ENCODE data around the gene ZNF462. TPM values are rescaled to one million over a fixed set of nuclear protein-coding genes. Genes with fewer than 3 reads are reported as not detected.

ZNF462 gene
- total RNA-seq, 8 experiments from 2014 or later, result 0.49 to 85.2 (median 47.8) TPM

- Histone ChIP-seq H3K4me3 (no peak overlapping the region), H3K4me1 (replicated peaks in 1 of 2) (peaks cover 0 to 3% of the 10 kb centered on the region in 2 donors), H3K27ac (no peak overlapping the region)
- in situ Hi-C loops (cut with MboI; ENCODE audit: low pct_unique_long_range_greater_than_20kb in 2 of 9, low sequenced_read_pairs in 9 of 9, unreplicated experiment in 9 of 9), result no loop called here
- 0 to 94% (median 73%) methylated on average over 1 to 2 of the region's 2 CpGs; no CpG with 5 or more reads in 4 of the 10 experiments for WGBS, 10 experiments
- peak in 1 of 8 experiments; percentile 69 for ATAC-seq (replicated peaks in 6 of 8)
These were observed 191.2 kb downstream of the ZNF462 start for GRCh38 chr9:107054146-107054545.

- H3K4me1 ChIP-seq (replicated peaks in 1 of 2), result no peaks in the 10 kb centered on the region
- H3K4me3 ChIP-seq, result no peak overlapping the region
- in situ Hi-C loops (cut with MboI; ENCODE audit: low pct_unique_long_range_greater_than_20kb in 2 of 9, low sequenced_read_pairs in 9 of 9, unreplicated experiment in 9 of 9), result no loop called here
- ATAC-seq (replicated peaks in 6 of 8), result peak in 1 of 8 experiments; percentile 35
- 9 to 66% (median 49%) methylated on average over 1 to 2 of the region's 2 CpGs; no CpG with 5 or more reads in 4 of the 10 experiments for WGBS, 10 experiments
- H3K27ac ChIP-seq, result no peak overlapping the region
These were observed 196.3 kb downstream of the ZNF462 start for GRCh38 chr9:107059220-107059619.

- in situ Hi-C loops (cut with MboI; ENCODE audit: low pct_unique_long_range_greater_than_20kb in 2 of 9, low sequenced_read_pairs in 9 of 9, unreplicated experiment in 9 of 9), result no loop called here
- Histone ChIP-seq H3K27ac (no peak overlapping the region), H3K4me3 (no peak overlapping the region), H3K4me1 (replicated peaks in 1 of 2) (no peaks in the 10 kb centered on the region)
- WGBS, 10 experiments, result 0 to 67% (median 30%) methylated on average over 1 to 2 of the region's 2 CpGs; no CpG with 5 or more reads in 6 of the 10 experiments
- ATAC-seq (replicated peaks in 6 of 8), result no peak
These were observed 197.1 kb downstream of the ZNF462 start for GRCh38 chr9:107060062-107060461.
